ENCODE measurements around the gene CGB7. TPM values are rescaled to one million over a fixed set of nuclear protein-coding genes. Genes with fewer than 3 reads are reported as not detected.

Gene CGB7
- total and polyA plus RNA-seq, 2 of the 13 experiments (the other 11 are each of a cell fraction or from before 2014, with no cell fraction given), result 0.07 TPM; not detected in 1

GRCh38 chr19:49106648-49107135 is 49.1 kb upstream of the CGB7 start (continued):
- TF ChIP-seq, protein P1, sequence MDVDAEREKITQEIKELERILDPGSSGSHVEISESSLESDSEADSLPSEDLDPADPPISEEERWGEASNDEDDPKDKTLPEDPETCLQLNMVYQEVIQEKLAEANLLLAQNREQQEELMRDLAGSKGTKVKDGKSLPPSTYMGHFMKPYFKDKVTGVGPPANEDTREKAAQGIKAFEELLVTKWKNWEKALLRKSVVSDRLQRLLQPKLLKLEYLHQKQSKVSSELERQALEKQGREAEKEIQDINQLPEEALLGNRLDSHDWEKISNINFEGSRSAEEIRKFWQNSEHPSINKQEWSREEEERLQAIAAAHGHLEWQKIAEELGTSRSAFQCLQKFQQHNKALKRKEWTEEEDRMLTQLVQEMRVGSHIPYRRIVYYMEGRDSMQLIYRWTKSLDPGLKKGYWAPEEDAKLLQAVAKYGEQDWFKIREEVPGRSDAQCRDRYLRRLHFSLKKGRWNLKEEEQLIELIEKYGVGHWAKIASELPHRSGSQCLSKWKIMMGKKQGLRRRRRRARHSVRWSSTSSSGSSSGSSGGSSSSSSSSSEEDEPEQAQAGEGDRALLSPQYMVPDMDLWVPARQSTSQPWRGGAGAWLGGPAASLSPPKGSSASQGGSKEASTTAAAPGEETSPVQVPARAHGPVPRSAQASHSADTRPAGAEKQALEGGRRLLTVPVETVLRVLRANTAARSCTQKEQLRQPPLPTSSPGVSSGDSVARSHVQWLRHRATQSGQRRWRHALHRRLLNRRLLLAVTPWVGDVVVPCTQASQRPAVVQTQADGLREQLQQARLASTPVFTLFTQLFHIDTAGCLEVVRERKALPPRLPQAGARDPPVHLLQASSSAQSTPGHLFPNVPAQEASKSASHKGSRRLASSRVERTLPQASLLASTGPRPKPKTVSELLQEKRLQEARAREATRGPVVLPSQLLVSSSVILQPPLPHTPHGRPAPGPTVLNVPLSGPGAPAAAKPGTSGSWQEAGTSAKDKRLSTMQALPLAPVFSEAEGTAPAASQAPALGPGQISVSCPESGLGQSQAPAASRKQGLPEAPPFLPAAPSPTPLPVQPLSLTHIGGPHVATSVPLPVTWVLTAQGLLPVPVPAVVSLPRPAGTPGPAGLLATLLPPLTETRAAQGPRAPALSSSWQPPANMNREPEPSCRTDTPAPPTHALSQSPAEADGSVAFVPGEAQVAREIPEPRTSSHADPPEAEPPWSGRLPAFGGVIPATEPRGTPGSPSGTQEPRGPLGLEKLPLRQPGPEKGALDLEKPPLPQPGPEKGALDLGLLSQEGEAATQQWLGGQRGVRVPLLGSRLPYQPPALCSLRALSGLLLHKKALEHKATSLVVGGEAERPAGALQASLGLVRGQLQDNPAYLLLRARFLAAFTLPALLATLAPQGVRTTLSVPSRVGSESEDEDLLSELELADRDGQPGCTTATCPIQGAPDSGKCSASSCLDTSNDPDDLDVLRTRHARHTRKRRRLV (CRISPR knock-in tag; IDR thresholded peaks at IDR 0.05), result no peak
- TF ChIP-seq SALL1 (CRISPR knock-in tag; IDR thresholded peaks at IDR 0.05) (peak; percentile 38; the same call in 1 of the 2 replicates), XRCC5 (optimal IDR thresholded peaks at IDR 0.05; ENCODE audit: low read length) (peak; percentile 78)
- TF ChIP-seq, protein P2, sequence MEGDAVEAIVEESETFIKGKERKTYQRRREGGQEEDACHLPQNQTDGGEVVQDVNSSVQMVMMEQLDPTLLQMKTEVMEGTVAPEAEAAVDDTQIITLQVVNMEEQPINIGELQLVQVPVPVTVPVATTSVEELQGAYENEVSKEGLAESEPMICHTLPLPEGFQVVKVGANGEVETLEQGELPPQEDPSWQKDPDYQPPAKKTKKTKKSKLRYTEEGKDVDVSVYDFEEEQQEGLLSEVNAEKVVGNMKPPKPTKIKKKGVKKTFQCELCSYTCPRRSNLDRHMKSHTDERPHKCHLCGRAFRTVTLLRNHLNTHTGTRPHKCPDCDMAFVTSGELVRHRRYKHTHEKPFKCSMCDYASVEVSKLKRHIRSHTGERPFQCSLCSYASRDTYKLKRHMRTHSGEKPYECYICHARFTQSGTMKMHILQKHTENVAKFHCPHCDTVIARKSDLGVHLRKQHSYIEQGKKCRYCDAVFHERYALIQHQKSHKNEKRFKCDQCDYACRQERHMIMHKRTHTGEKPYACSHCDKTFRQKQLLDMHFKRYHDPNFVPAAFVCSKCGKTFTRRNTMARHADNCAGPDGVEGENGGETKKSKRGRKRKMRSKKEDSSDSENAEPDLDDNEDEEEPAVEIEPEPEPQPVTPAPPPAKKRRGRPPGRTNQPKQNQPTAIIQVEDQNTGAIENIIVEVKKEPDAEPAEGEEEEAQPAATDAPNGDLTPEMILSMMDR (CRISPR knock-in tag; IDR thresholded peaks at IDR 0.05), result peak; percentile 84
- TF ChIP-seq, protein P3, sequence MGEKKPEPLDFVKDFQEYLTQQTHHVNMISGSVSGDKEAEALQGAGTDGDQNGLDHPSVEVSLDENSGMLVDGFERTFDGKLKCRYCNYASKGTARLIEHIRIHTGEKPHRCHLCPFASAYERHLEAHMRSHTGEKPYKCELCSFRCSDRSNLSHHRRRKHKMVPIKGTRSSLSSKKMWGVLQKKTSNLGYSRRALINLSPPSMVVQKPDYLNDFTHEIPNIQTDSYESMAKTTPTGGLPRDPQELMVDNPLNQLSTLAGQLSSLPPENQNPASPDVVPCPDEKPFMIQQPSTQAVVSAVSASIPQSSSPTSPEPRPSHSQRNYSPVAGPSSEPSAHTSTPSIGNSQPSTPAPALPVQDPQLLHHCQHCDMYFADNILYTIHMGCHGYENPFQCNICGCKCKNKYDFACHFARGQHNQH (CRISPR knock-in tag; IDR thresholded peaks at IDR 0.05), result no peak
